Immature natural killer cell (primary cell): ENCODE measurements around the gene BBOX1. TPM values are rescaled to one million over a fixed set of nuclear protein-coding genes. Genes with fewer than 3 reads are reported as not detected.

ENCODE experiments used
- DNase-seq, 3 donors: peaks; one replicate each; pipeline ENCODE4 v3.0.0; 2022; ENCODE audit warnings: mixed read lengths in 1 of 3
- H3K27ac Mint-ChIP-seq, 6 donors: one replicate each; pipeline ENCODE4 v1.8.0; 2020; ENCODE audit warnings: mixed read lengths in 6 of 6, mild to moderate bottlenecking in 5 of 6, inconsistent platforms in 4 of 6, moderate library complexity in 3 of 6
- H3K27me3 Mint-ChIP-seq, 3 donors: one replicate each; pipeline ENCODE4 v1.8.0; 2020 to 2021; ENCODE audit warnings: low read depth in 3 of 3, mild to moderate bottlenecking in 3 of 3, mixed read lengths in 3 of 3, moderate library complexity in 3 of 3, inconsistent platforms in 1 of 3
- H3K36me3 Mint-ChIP-seq, 3 donors: one replicate each; pipeline ENCODE4 v1.8.0; 2020; ENCODE audit warnings: mixed read lengths in 3 of 3, inconsistent platforms in 2 of 3, mild to moderate bottlenecking in 2 of 3
- H3K4me1 Mint-ChIP-seq, 2 donors: one replicate each; pipeline ENCODE4 v1.8.0; 2020; ENCODE audit warnings: inconsistent platforms in 2 of 2, mild to moderate bottlenecking in 2 of 2, mixed read lengths in 2 of 2, moderate library complexity in 1 of 2
- H3K4me3 Mint-ChIP-seq, 5 donors: one replicate each; pipeline ENCODE4 v1.8.0; 2020; ENCODE audit warnings: mild to moderate bottlenecking in 5 of 5, mixed read lengths in 5 of 5, inconsistent platforms in 3 of 5, moderate library complexity in 3 of 5
- H3K9me3 Mint-ChIP-seq, 6 donors: one replicate each; pipeline ENCODE4 v1.8.0; 2020; ENCODE audit warnings: mild to moderate bottlenecking in 6 of 6, mixed read lengths in 6 of 6, inconsistent platforms in 4 of 6, moderate library complexity in 3 of 6
- polyA plus RNA-seq, 3 donors: library from polyadenylated mRNA; unstranded; fragments of 300-500 nt; fragmentation: Illumina TruSeq; gene quantifications; one replicate each; pipeline ENCODE4 v1.2.3, GENCODE V29; 2021

The BBOX1 gene
- polyA plus RNA-seq, 3 donors from 2014 or later: not detected

GRCh38 chr11:27138716-27139115 lies 98.1 kb downstream of the BBOX1 start:
- DNase-seq: no peak
- no peak overlapping the region for H3K4me3 Mint-ChIP-seq
- no peaks in the 10 kb centered on the region for H3K4me1 Mint-ChIP-seq
- no peaks in the 10 kb centered on the region for H3K27me3 Mint-ChIP-seq
- peaks cover 0 to 8% (median 0%) of the 10 kb centered on the region in 3 donors for H3K36me3 Mint-ChIP-seq
- H3K9me3 Mint-ChIP-seq: peaks cover 11 to 51% (median 28%) of the 10 kb centered on the region in 6 donors
- H3K27ac Mint-ChIP-seq: no peak overlapping the region

- no peaks in the 10 kb centered on the region for H3K4me1 Mint-ChIP-seq
- H3K27me3 Mint-ChIP-seq: no peaks in the 10 kb centered on the region
- H3K36me3 Mint-ChIP-seq: peaks cover 0 to 8% (median 0%) of the 10 kb centered on the region in 3 donors
- H3K4me3 Mint-ChIP-seq: no peak overlapping the region
- peaks cover 16 to 46% (median 28%) of the 10 kb centered on the region in 6 donors for H3K9me3 Mint-ChIP-seq
- no peak for DNase-seq
- H3K27ac Mint-ChIP-seq: no peak overlapping the region
These were observed 99.2 kb downstream of the BBOX1 start for GRCh38 chr11:27139742-27140367.

- DNase-seq: no peak
- no peak overlapping the region for H3K27ac Mint-ChIP-seq
- no peaks in the 10 kb centered on the region for H3K4me1 Mint-ChIP-seq
- no peaks in the 10 kb centered on the region for H3K27me3 Mint-ChIP-seq
- peaks cover 0 to 8% (median 0%) of the 10 kb centered on the region in 3 donors for H3K36me3 Mint-ChIP-seq
- no peak overlapping the region for H3K4me3 Mint-ChIP-seq
- H3K9me3 Mint-ChIP-seq: peaks cover 12 to 29% (median 23%) of the 10 kb centered on the region in 6 donors
These were observed 101.0 kb downstream of the BBOX1 start for GRCh38 chr11:27141576-27141975.

GRCh38 chr11:27147916-27148315 lies 107.3 kb downstream of the BBOX1 start:
- no peak overlapping the region for H3K4me3 Mint-ChIP-seq
- H3K27me3 Mint-ChIP-seq: peaks cover 0 to 2% (median 0%) of the 10 kb centered on the region in 3 donors
- no peak for DNase-seq
- H3K27ac Mint-ChIP-seq: no peak overlapping the region
- peaks cover 0 to 9% (median 2%) of the 10 kb centered on the region in 6 donors for H3K9me3 Mint-ChIP-seq
- H3K36me3 Mint-ChIP-seq: no peaks in the 10 kb centered on the region
- H3K4me1 Mint-ChIP-seq: no peaks in the 10 kb centered on the region

- no peaks in the 10 kb centered on the region for H3K36me3 Mint-ChIP-seq
- H3K4me1 Mint-ChIP-seq: no peaks in the 10 kb centered on the region
- H3K4me3 Mint-ChIP-seq: no peak overlapping the region
- peaks cover 0 to 9% (median 2%) of the 10 kb centered on the region in 6 donors for H3K9me3 Mint-ChIP-seq
- no peak for DNase-seq
- H3K27ac Mint-ChIP-seq: no peak overlapping the region
- peaks cover 0 to 2% (median 0%) of the 10 kb centered on the region in 3 donors for H3K27me3 Mint-ChIP-seq
These were observed 107.9 kb downstream of the BBOX1 start for GRCh38 chr11:27148506-27148905.

- H3K27me3 Mint-ChIP-seq: peaks cover 0 to 2% (median 0%) of the 10 kb centered on the region in 3 donors
- peaks cover 0 to 5% (median 0%) of the 10 kb centered on the region in 6 donors for H3K9me3 Mint-ChIP-seq
- H3K4me3 Mint-ChIP-seq: no peak overlapping the region
- H3K4me1 Mint-ChIP-seq: no peaks in the 10 kb centered on the region
- no peak overlapping the region for H3K27ac Mint-ChIP-seq
- no peaks in the 10 kb centered on the region for H3K36me3 Mint-ChIP-seq
- no peak for DNase-seq
These were observed 109.5 kb downstream of the BBOX1 start for GRCh38 chr11:27150098-27150497.

- H3K9me3 Mint-ChIP-seq: peaks cover 0 to 5% (median 0%) of the 10 kb centered on the region in 6 donors
- no peaks in the 10 kb centered on the region for H3K36me3 Mint-ChIP-seq
- H3K27me3 Mint-ChIP-seq: no peaks in the 10 kb centered on the region
- H3K4me3 Mint-ChIP-seq: no peak overlapping the region
- no peak overlapping the region for H3K27ac Mint-ChIP-seq
- no peaks in the 10 kb centered on the region for H3K4me1 Mint-ChIP-seq
- no peak for DNase-seq
These were observed 112.5 kb downstream of the BBOX1 start for GRCh38 chr11:27153136-27153535.

GRCh38 chr11:27158456-27159334 lies 118.1 kb downstream of the BBOX1 start:
- Mint-ChIP-seq H3K9me3 (peaks cover 0 to 6% (median under 1%) of the 10 kb centered on the region in 6 donors), H3K27me3 (no peaks in the 10 kb centered on the region), H3K4me3 (no peak overlapping the region), H3K36me3 (no peaks in the 10 kb centered on the region), H3K4me1 (no peaks in the 10 kb centered on the region), H3K27ac (no peak overlapping the region)
- DNase-seq: no peak

- peaks cover 0 to 6% (median under 1%) of the 10 kb centered on the region in 6 donors for H3K9me3 Mint-ChIP-seq
- no peak for DNase-seq
- no peaks in the 10 kb centered on the region for H3K4me1 Mint-ChIP-seq
- H3K27ac Mint-ChIP-seq: no peak overlapping the region
- no peaks in the 10 kb centered on the region for H3K27me3 Mint-ChIP-seq
- H3K36me3 Mint-ChIP-seq: no peaks in the 10 kb centered on the region
- H3K4me3 Mint-ChIP-seq: no peak overlapping the region
These were observed 118.7 kb downstream of the BBOX1 start for GRCh38 chr11:27159335-27159679.

- no peak for DNase-seq
- Mint-ChIP-seq H3K27me3 (no peaks in the 10 kb centered on the region), H3K36me3 (no peaks in the 10 kb centered on the region), H3K27ac (no peak overlapping the region), H3K4me3 (no peak overlapping the region), H3K9me3 (peaks cover 0 to 6% (median 0%) of the 10 kb centered on the region in 6 donors), H3K4me1 (no peaks in the 10 kb centered on the region)
These were observed 120.5 kb downstream of the BBOX1 start for GRCh38 chr11:27161071-27161470.

GRCh38 chr11:27162237-27162636 lies 121.6 kb downstream of the BBOX1 start:
- Mint-ChIP-seq H3K9me3 (peaks cover 0 to 6% (median 0%) of the 10 kb centered on the region in 6 donors), H3K27ac (no peak overlapping the region), H3K27me3 (peaks cover 0 to 2% (median 1%) of the 10 kb centered on the region in 3 donors), H3K4me1 (no peaks in the 10 kb centered on the region), H3K4me3 (no peak overlapping the region), H3K36me3 (no peaks in the 10 kb centered on the region)
- no peak for DNase-seq

- DNase-seq: no peak
- H3K4me3 Mint-ChIP-seq: no peak overlapping the region
- H3K36me3 Mint-ChIP-seq: no peaks in the 10 kb centered on the region
- no peaks in the 10 kb centered on the region for H3K4me1 Mint-ChIP-seq
- peaks cover 1 to 2% (median 1%) of the 10 kb centered on the region in 3 donors for H3K27me3 Mint-ChIP-seq
- H3K27ac Mint-ChIP-seq: no peak overlapping the region
- H3K9me3 Mint-ChIP-seq: peaks cover 0 to 3% (median under 1%) of the 10 kb centered on the region in 6 donors
These were observed 125.5 kb downstream of the BBOX1 start for GRCh38 chr11:27166130-27166529.

- H3K36me3 Mint-ChIP-seq: no peaks in the 10 kb centered on the region
- no peak for DNase-seq
- peaks cover 0 to 5% (median 2%) of the 10 kb centered on the region in 3 donors for H3K27me3 Mint-ChIP-seq
- H3K4me3 Mint-ChIP-seq: no peak overlapping the region
- H3K9me3 Mint-ChIP-seq: peaks cover 0 to 4% (median 2%) of the 10 kb centered on the region in 6 donors
- no peaks in the 10 kb centered on the region for H3K4me1 Mint-ChIP-seq
- no peak overlapping the region for H3K27ac Mint-ChIP-seq
These were observed 130.9 kb downstream of the BBOX1 start for GRCh38 chr11:27171376-27171958.

GRCh38 chr11:27173545-27173944 lies 132.9 kb downstream of the BBOX1 start:
- Mint-ChIP-seq H3K4me1 (no peaks in the 10 kb centered on the region), H3K36me3 (no peaks in the 10 kb centered on the region), H3K9me3 (peaks cover 0 to 10% (median 2%) of the 10 kb centered on the region in 6 donors), H3K4me3 (no peak overlapping the region), H3K27ac (no peak overlapping the region), H3K27me3 (peaks cover 0 to 5% (median 0%) of the 10 kb centered on the region in 3 donors)
- no peak for DNase-seq
